IMR-90 (cell line): ENCODE data around the gene GSN.

Experiments
- CTCF ChIP-seq: conservative IDR thresholded peaks from 2 replicates; pipeline ENCODE4 v1.5.1; 2012; ENCODE audit warnings: mild to moderate bottlenecking, low read depth, low read length, improper control_type of control experiment
- ELK1 ChIP-seq: fragments of 150-350 bp; IDR thresholded peaks from 2 replicates; pipeline ENCODE4 v1.6.1; 2016; ENCODE audit warnings: low read depth, mild to moderate bottlenecking, low read length, moderate library complexity, borderline replicate concordance
- POLR2A ChIP-seq: IDR thresholded peaks from 2 replicates; pipeline ENCODE4 v1.6.1; 2012; ENCODE audit warnings: mild to moderate bottlenecking, low read depth, low read length
- RCOR1 ChIP-seq: IDR thresholded peaks from 2 replicates; pipeline ENCODE4 v1.6.1; 2012; ENCODE audit warnings: mild to moderate bottlenecking, low read length, improper control_type of control experiment; ENCODE audit not compliant: insufficient replicate concordance

GRCh38 chr9:121272401-121272948 is 4.5 kb downstream of the GSN start:
- TF ChIP-seq ELK1 = no peak
- no peak for TF ChIP-seq CTCF
- TF ChIP-seq POLR2A = no peak
- TF ChIP-seq RCOR1 = no peak
